GM19324 (cell line): Measurements from ENCODE around the gene GOLGA3.
A peak's percentile ranks its signal among the peaks of the same experiment; 100 is the strongest.
"Not testable (repeated sequence)": the region's sequence is repeated elsewhere in the genome, so short reads cannot be mapped to it uniquely, and the experiment has no call there.

Source experiments
- ATAC-seq: cut with Tn5 transposase; IDR thresholded peaks from one replicate; pipeline ENCODE4 v1.9.1; 2021; ENCODE audit warnings: mild to moderate bottlenecking, moderate library complexity; ENCODE audit not compliant: unreplicated experiment, low FRiP score

Gene GOLGA3

GRCh38 chr12:132781938-132782337, 46.7 kb downstream of the GOLGA3 start:
- no peak for ATAC-seq

GRCh38 chr12:132779781-132780353, 48.8 kb downstream of the GOLGA3 start:
- no peak for ATAC-seq

GRCh38 chr12:132777614-132778013, 51.1 kb downstream of the GOLGA3 start:
- no peak for ATAC-seq

- ATAC-seq, result no peak
These were observed 51.7 kb downstream of the GOLGA3 start for GRCh38 chr12:132776816-132777568.

DNA sequence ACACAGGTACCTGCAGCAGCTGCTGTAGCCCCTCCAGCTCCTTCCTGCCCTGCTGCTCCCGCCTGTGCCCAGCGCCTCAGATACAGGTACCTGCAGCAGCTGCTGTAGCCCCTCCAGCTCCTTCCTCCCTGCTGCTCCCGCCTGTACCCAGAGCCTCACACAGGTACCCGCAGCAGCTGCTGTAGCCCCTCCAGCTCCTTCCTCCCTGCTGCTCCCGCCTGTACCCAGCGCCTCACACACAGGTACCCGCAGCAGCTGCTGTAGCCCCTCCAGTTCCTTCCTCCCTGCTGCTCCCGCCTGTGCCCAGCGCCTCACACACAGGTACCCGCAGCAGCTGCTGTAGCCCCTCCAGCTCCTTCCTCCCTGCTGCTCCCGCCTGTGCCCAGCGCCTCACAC, 52.4 kb downstream of the GOLGA3 start:
- ATAC-seq, result not testable (repeated sequence)

- ATAC-seq, result no peak
These were observed 53.0 kb downstream of the GOLGA3 start for GRCh38 chr12:132775502-132776229.

- no peak for ATAC-seq
These were observed 53.9 kb downstream of the GOLGA3 start for GRCh38 chr12:132774646-132775275.

DNA sequence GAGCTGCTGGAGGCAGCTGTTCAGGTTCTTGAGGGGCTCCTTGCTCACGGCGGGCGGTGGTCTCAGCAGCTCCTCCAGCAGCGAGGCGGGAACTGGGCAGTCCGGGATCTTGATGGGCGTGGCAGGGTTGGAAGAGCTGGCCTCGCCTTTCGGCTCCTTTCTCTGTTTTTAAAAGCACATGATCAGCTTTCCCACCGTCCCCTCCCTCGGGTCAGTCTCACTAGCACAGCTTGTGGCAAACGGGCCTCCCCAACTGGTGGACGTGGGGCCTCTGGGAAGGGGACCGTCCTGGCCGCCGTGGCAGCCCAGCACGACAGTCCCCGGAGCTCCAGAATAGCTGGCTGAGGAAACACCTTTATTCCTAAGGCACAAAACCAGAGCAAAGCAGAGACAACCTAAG, 54.5 kb downstream of the GOLGA3 start:
- ATAC-seq, result no peak

DNA sequence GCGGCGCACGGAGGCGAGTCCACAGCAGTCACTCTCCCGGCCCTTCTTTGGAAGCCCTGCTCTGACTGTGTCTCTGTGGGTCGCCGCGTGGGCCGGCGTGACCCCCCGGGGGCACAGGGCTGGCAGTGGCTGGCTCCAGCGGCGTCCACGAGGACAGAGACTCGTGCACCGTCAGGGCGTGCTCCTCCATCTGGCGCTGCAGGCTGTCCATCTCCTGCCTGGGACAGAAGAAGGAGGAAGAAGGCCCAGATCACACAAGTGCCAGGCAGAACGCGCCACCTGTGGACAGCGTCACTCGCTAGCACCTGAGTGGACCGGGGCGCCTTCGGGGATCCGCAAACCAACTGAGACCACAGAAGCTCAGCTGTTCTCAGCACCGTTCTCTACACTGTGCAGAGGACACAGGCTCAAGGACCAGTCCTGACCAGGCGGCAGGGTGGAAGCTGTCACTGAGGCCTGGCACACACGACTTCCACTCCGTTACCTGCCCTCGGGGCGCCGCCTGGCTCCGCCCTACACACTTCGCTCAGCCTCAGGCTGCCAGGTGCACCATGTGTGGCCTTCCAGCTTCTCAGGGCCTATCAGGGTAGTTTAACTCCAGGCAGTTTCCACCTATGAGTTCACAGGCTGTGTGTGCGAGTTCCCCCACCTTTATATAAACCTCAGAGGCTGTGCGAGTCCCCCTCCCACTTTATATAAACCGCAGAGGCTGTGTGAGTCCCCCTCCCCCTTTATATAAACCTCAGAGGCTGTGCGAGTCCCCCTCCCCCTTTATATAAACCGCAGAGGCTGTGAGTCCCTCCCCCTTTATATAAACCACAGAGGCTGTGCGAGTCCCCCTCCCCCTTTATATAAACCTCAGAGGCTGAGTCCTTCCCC, 55.4 kb downstream of the GOLGA3 start:
- ATAC-seq, result no peak

DNA sequence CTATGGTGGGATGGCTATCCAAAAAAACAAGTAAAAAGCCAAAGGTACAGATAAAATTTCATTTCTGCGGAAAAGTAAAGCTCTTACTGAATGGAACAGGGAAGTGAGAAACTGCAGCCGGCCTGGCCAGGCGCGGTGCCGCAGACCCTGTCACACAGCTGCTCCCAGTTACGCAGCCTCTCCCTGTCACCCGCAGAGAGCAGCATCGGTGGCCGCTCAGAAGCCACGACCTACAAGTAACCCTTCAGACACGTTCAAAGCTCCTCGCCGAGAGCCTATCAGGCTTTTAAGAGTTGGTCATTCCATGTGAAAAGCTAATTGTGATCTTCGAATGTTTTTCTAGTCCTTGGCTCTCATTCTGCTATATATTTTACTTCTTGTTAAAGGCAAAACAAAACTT, 56.1 kb downstream of the GOLGA3 start:
- no peak for ATAC-seq

DNA sequence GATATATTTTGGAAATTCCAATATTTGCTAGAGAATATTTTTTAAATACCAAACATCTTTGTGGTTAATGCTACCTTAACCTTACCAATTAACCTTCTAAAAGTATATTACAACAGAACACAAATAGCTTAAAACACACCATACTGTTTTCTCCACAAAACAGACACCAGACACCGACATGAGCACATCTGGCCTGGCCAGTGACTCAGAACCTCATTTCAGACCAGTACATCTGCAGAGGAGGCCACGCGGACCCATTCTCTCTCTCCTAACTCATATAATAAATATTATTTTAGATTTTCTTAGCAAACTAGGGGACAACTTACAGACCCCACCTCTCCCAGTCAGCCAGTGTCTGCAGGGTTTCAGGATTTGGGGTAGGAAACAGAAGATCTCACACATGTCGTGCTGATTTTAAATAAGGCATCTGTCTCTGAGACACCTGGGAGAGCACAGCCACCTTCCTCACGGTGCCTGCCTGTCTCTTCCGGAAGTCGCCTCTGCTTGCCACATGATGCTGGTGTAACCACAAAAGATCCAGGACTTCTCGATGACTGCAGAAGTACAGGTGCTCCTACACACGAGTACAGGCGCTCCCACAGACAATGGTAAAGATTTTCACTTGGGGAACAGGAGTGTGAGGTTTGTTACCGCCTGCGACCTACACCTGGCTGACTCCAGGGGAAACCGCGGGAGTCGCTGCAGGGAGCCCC, 57.4 kb downstream of the GOLGA3 start:
- ATAC-seq, result peak; percentile 67

DNA sequence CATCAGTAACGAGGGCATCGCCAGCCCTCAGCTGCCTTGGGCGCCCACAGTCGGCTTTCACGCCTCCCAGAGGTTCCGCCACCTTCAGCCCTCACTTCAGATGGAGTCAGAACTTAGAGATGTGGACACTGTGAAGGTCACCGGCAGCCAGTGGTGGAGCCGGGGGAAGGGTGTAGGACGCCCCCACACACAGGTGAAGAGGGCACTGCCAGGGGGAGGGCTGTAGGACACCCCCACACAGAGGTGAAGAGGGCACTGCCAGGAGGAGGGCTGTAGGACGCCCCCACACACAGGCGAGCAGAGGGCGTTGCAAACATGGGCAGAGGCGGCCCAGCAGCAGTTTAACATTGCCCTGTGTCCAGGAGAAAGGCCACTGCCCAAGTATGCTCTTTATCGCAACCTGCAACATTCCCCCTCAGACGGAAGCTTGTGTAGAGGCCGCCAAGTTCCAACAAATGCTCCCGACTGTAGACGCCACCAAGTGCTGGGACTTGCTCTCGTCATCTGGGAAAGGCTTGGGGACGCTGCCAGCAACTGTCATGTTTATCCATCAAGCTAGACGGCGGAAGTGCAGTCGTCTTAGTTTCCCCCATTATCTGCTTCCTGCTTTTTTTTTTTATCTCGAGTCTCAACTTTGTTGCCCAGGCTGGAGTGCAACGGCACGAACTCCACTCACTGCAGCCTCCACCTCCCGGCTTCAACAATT, 62.1 kb downstream of the GOLGA3 start:
- no peak for ATAC-seq

DNA sequence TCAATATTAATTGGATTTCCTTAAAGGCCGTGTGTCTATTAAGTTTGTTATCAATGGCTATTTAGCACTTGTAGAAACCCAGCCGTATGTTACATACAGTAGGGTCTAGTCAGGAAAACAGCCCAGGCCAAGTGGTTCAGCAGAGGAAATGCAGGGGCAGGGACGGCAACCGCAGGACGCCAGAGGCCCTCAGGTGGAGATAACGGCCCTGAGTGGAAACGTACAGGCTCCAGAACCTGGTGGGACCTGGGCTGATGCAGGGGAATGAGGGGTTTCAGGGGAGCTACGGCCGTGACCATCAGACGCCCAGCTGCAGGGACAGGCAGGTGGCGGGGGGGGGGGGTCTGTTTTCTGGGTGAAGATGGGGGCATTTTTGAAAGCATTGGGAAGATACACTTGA, 63.3 kb downstream of the GOLGA3 start:
- ATAC-seq, result no peak

DNA sequence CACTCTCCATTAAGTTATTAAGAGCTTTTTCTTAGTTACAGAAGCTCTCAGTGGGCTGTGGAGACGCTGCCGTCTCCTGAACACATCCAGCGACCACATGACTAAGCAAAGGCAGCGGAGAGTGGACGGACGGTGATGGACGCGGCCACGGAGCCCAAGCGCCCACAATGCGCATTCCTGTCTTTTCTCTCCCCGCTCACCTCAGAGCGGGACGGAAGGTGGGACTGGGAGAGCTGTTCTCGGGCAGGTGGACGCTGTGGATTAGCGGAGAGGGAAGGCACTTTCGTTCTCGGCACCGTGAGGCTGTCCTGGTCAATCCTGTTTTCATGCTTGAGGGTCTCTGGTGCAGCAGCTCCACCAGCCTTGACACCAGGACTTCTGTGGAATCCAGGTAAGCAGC, 64.4 kb downstream of the GOLGA3 start:
- no peak for ATAC-seq

DNA sequence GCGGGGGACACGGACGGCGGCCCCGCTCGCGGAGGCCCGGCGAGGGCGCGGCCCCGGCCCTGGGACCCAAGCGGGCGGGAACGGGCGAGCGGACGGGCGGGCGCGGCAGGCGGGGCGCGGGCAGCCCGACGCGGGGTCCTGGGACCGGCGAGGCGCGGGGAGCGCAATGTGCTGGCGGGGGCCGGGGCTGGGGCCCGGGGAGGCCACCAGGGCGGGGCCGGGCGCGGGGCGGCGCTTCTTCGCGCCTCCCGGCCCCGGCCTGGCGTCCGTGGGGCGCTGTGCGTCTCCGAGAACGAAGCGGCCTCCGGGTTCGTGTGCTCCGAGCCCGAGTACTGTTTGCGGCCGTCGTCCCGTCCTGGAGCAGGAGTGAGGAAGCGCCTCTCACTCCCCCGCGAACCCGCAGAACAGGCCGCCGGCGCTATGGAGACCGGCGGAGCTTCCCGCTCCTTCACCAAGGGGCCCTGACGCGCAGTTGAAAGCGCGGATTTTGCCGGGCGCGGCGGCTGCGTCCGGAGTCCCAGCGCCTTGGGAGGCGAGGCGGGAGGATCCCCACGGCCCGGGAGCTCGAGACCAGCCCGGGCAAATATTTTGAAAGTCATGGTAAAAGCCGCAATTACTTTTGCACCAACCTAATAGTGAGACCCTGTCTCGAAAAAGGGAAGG, 66.6 kb downstream of the GOLGA3 start:
- peak; percentile 82 for ATAC-seq

GRCh38 chr12:132761032-132761920, 67.4 kb downstream of the GOLGA3 start, which contains the start of gene ANKLE2:
Gene ANKLE2 (minus strand): TSS chr12:132761832. CDS start chr12:132761798, 34 bp downstream.
- ATAC-seq, result peak; percentile 48

DNA sequence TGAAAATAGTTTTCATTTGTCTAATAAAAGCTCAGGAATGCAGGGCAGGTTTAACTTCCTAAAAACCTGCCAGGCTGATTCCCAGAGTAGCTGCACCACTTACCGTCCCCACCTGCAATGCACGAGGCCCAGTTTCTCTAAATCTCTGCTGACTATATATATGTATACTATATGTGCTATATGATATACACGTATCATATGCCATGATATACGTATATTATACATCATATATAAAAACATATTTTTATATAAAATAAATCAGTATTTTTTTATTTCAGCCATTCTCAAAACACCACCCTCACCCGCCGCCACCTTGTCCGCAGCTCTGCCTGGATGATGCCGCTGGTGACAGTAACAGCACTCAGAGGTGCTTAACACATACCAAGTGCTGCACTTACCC, 69.3 kb downstream of the GOLGA3 start:
- ATAC-seq, result no peak
